OCI-LY7 (cell line): ENCODE data around the gene RPP25L. TPM values are rescaled to one million over a fixed set of nuclear protein-coding genes. Genes with fewer than 3 reads are reported as not detected.

Experiments
- BruUV-seq: library from RNA; stranded (reverse); fragments of 400-500 nt; replicated peaks from 2 replicates; lab custom pipeline; 2021; lab: Mats Ljungman, UMichigan
- CTCF ChIA-PET: fragments of 300-600 bp; sonication (Branson Sonifier 250); formaldehyde crosslinking; loops from one replicate; lab custom pipeline; 2022; ENCODE audit warnings: antibody characterized with exemption; ENCODE audit not compliant: unreplicated experiment; lab: Charles Lee
- POLR2A ChIA-PET: fragments of 300-600 bp; sonication (Branson Sonifier 250); formaldehyde crosslinking; loops from one replicate; lab custom pipeline; 2022; ENCODE audit warnings: antibody characterized with exemption; lab: Charles Lee
- DNase-seq: peaks from one replicate; pipeline ENCODE4 v3.0.0-alpha.2; 2015; ENCODE audit warnings: low spot score
- H2AFZ ChIP-seq: fragments of 200-600 bp; sonication (generic), shearing (Covaris generic); 2 replicates; pipeline ENCODE4 v1.6.1; 2014; ENCODE audit warnings: mild to moderate bottlenecking, antibody characterized with exemption, low read length, moderate library complexity
- H3K27ac ChIP-seq: fragments of 200-600 bp; sonication (generic); 2 replicates; pipeline ENCODE4 v1.5.1; 2014; ENCODE audit warnings: mixed run types, low read depth, mild to moderate bottlenecking, moderate library complexity, low read length, inconsistent platforms; ENCODE audit not compliant: poor library complexity, severe bottlenecking
- H3K36me3 ChIP-seq: fragments of 200-600 bp; sonication (generic); 2 replicates; pipeline ENCODE4 v1.6.1; 2014; ENCODE audit warnings: mild to moderate bottlenecking, antibody characterized with exemption, low read length, moderate library complexity, mixed read lengths; ENCODE audit not compliant: insufficient read depth
- H3K4me1 ChIP-seq: fragments of 200-600 bp; sonication (generic); 2 replicates; pipeline ENCODE4 v1.5.1; 2014; ENCODE audit warnings: mild to moderate bottlenecking, low read length; ENCODE audit not compliant: insufficient read depth, poor library complexity, severe bottlenecking
- H3K4me2 ChIP-seq: fragments of 200-600 bp; sonication (generic); 2 replicates; pipeline ENCODE4 v1.6.1; 2014; ENCODE audit warnings: mild to moderate bottlenecking, low read length
- H3K4me3 ChIP-seq: fragments of 200-600 bp; sonication (generic); 2 replicates; pipeline ENCODE4 v1.5.1; 2014; ENCODE audit warnings: mild to moderate bottlenecking, low read depth, low read length; ENCODE audit not compliant: poor library complexity, severe bottlenecking
- H3K79me2 ChIP-seq: fragments of 200-600 bp; sonication (generic); 2 replicates; pipeline ENCODE4 v1.6.1; 2016; ENCODE audit warnings: low read depth, mild to moderate bottlenecking, low read length, moderate library complexity, mixed read lengths; ENCODE audit not compliant: insufficient read depth
- H3K9me2 ChIP-seq: fragments of 200-600 bp; sonication (generic); 2 replicates; pipeline ENCODE4 v1.6.1; 2016; ENCODE audit warnings: mild to moderate bottlenecking, low read length, mixed read lengths; ENCODE audit not compliant: insufficient read depth
- H3K9me3 ChIP-seq: fragments of 200-600 bp; sonication (generic); 2 replicates; pipeline ENCODE4 v1.6.1; 2014; ENCODE audit warnings: mild to moderate bottlenecking, mixed run types, low read length, mixed read lengths
- H4K20me1 ChIP-seq: fragments of 200-600 bp; sonication (generic); 2 replicates; pipeline ENCODE4 v1.6.1; 2014; ENCODE audit warnings: mild to moderate bottlenecking, antibody characterized with exemption, low read length, moderate library complexity, mixed read lengths; ENCODE audit not compliant: insufficient read depth
- EZH2phosphoT487 ChIP-seq: fragments of 200-600 bp; sonication (generic); IDR thresholded peaks from 2 replicates; pipeline ENCODE4 v1.6.1; 2018; ENCODE audit warnings: low read depth, borderline replicate concordance, mild to moderate bottlenecking, mixed run types, antibody characterized with exemption, low read length, moderate library complexity, mixed read lengths
- intact Hi-C: fragments of 100-400 bp; cut with micrococcal nuclease; formaldehyde crosslinking; loops from one replicate; pipeline ENCODE4 v1.10.0; 2022; ENCODE audit not compliant: unreplicated experiment
- total RNA-seq, 2 experiments: library from RNA; depleted of rRNA in 1 of 2; stranded (reverse); fragments of >200 nt in 1 of 2; shearing (Covaris generic) in 1 of 2; gene quantifications; 2 replicates each; pipeline ENCODE4 v1.2.3, GENCODE V29; 2014 to 2022
- TF ChIP-seq, protein P1 (sequence below): fragments of 200-600 bp; sonication (generic); conservative IDR thresholded peaks from 2 replicates; pipeline ENCODE4 v1.5.1; 2014; ENCODE audit warnings: mild to moderate bottlenecking, antibody characterized with exemption, low read length, moderate library complexity, mixed read lengths

The RPP25L gene
- total RNA-seq, 2 experiments from 2014 or later = 33.7 to 40.3 TPM

DNA sequence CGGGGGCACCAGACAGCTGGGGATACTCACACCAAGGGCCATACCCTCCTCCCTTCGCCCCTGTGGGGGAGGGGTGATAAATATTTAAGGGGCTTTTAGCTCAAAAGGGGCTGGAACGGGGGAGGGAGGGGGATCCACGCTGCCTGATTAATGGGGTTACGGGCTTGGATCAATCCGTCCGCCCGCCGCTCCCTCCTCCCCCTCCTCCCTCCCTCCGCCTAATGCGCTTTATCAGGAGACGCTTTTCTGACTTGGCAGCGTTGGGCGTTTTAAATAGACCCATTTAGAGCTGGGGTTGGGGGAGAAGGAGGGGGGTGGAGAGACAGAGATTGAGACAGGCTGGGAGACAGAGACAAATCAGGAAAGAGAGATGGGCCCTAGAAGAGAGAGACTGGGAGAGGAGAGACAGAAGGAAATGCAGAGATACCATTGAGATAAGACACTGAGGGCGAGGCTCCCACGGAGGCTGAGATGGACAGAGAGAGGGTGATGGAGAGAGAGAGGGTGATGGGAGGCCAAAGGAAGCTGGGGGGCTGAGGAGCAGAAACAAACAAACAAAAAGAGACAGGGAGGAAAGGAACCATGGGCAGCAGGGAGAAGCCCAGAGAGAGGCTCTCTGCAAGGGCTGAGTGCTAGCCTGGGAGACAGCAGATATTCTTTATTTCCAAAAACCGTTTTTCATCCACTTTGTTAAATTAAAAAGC lies 32.6 kb downstream of the RPP25L start:
- H3K4me1 ChIP-seq = no peaks in the 10 kb centered on the region
- no peak overlapping the region for H3K4me2 ChIP-seq
- no peak overlapping the region for H3K27ac ChIP-seq
- H3K79me2 ChIP-seq = no peaks in the 10 kb centered on the region
- H3K4me3 ChIP-seq = no peak overlapping the region
- H4K20me1 ChIP-seq = no peaks in the 10 kb centered on the region
- no peak overlapping the region for H2AFZ ChIP-seq
- POLR2A ChIA-PET = interaction anchor here (0.6 kb wide), 1 partner anchor 119 kb away, joined by 3 read pairs; no protein-coding TSS in a partner anchor
- DNase-seq = no peak
- no peaks in the 10 kb centered on the region for H3K36me3 ChIP-seq
- CTCF ChIA-PET = no interaction called here
- TF ChIP-seq, protein P1, sequence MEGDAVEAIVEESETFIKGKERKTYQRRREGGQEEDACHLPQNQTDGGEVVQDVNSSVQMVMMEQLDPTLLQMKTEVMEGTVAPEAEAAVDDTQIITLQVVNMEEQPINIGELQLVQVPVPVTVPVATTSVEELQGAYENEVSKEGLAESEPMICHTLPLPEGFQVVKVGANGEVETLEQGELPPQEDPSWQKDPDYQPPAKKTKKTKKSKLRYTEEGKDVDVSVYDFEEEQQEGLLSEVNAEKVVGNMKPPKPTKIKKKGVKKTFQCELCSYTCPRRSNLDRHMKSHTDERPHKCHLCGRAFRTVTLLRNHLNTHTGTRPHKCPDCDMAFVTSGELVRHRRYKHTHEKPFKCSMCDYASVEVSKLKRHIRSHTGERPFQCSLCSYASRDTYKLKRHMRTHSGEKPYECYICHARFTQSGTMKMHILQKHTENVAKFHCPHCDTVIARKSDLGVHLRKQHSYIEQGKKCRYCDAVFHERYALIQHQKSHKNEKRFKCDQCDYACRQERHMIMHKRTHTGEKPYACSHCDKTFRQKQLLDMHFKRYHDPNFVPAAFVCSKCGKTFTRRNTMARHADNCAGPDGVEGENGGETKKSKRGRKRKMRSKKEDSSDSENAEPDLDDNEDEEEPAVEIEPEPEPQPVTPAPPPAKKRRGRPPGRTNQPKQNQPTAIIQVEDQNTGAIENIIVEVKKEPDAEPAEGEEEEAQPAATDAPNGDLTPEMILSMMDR = no peak
- peak; percentile 17; the same call in 1 of the 2 replicates for TF ChIP-seq EZH2phosphoT487
- intact Hi-C loops = no loop called here
- H3K9me3 ChIP-seq = no peaks in the 10 kb centered on the region
- no TSS peak for BruUV-seq
- no peaks in the 10 kb centered on the region for H3K9me2 ChIP-seq

DNA sequence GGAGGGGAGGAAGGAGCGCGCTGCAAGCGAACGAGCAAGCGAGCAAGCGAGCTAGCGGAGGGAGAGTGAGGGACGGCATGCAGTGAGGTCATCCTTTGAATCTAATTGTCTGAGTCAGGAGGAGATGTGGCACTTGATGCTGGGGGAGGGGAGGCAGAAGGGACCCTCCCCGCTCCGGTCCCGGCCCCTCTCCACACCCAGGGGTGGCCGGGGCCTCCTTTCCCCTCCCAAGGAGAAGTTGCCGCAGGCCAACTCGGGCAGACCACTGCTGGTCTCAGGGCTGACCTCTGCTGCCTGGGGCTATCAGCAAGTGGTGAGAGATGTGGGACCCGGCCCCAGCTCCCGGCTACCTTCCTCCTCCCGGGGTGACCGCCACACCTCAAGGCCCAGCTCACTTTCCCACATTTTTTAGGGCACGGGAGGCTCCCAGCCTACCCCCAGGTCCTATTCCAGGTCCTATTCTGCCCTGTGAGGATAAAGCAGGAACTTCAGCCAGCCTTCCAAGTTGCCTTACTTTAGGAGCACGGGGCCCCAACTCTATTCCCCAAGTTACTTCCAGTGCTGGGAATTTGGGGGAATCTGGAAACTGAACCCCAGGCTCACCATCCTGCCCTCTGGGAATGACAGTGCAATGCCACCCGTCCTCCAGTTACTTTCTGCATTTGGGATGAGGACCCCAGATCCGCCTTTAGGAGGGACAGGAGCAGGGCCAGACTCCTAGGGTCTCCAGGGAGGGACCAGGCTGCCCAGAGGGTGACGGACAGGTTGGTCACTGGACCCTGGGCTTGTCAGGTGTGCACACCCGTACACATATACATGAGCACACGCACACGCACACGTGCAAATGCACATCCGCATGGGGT lies 33.4 kb downstream of the RPP25L start:
- no peak for DNase-seq
- H3K4me1 ChIP-seq = no peaks in the 10 kb centered on the region
- intact Hi-C loops = no loop called here
- H3K79me2 ChIP-seq = no peaks in the 10 kb centered on the region
- no peaks in the 10 kb centered on the region for H3K9me3 ChIP-seq
- no peaks in the 10 kb centered on the region for H3K9me2 ChIP-seq
- ChIA-PET CTCF (no interaction called here), POLR2A (interaction anchor here (0.6 kb wide), 1 partner anchor 118 kb away, joined by 3 read pairs; no protein-coding TSS in a partner anchor)
- no peak overlapping the region for H3K4me2 ChIP-seq
- no TSS peak for BruUV-seq
- no peaks in the 10 kb centered on the region for H3K36me3 ChIP-seq
- TF ChIP-seq EZH2phosphoT487 = no peak
- TF ChIP-seq, protein P1 = no peak
- no peak overlapping the region for H2AFZ ChIP-seq
- no peaks in the 10 kb centered on the region for H4K20me1 ChIP-seq
- H3K27ac ChIP-seq = no peak overlapping the region
- H3K4me3 ChIP-seq = no peak overlapping the region
